ENCODE measurements around the gene ACSBG1.

Gene ACSBG1

GRCh38 chr15:78234515-78235040 is at the start of gene ACSBG1:
TSS of gene ACSBG1 (minus strand) at chr15:78234565. CDS start at chr15:78234501, 64 bp downstream.
- DNase-seq, result no peak

GRCh38 chr15:78282324-78282723 is 48.0 kb upstream of the ACSBG1 start:
- DNase-seq, result no peak

- DNase-seq, result no peak
These were observed 46.1 kb upstream of the ACSBG1 start for GRCh38 chr15:78280319-78281072.

GRCh38 chr15:78276064-78276943 is 41.9 kb upstream of the ACSBG1 start:
- no peak for DNase-seq

- no peak for DNase-seq
These were observed 40.6 kb upstream of the ACSBG1 start for GRCh38 chr15:78274994-78275393.

- DNase-seq, result no peak
These were observed 38.4 kb upstream of the ACSBG1 start for GRCh38 chr15:78272776-78273175.

- DNase-seq, result no peak
These were observed 38.0 kb upstream of the ACSBG1 start for GRCh38 chr15:78272316-78272715.

- no peak for DNase-seq
These were observed 32.4 kb upstream of the ACSBG1 start for GRCh38 chr15:78266806-78267205.

- DNase-seq, result no peak
These were observed 31.9 kb upstream of the ACSBG1 start for GRCh38 chr15:78266229-78266628.

GRCh38 chr15:78265752-78266224 is 31.4 kb upstream of the ACSBG1 start:
- no peak for DNase-seq

- DNase-seq, result no peak
These were observed 30.7 kb upstream of the ACSBG1 start for GRCh38 chr15:78265137-78265460.

GRCh38 chr15:78264304-78265136 is 30.2 kb upstream of the ACSBG1 start, which contains the start of gene DNAJA4:
TSS of gene DNAJA4 (plus strand) at chr15:78264562. CDS start at chr15:78264764, 202 bp downstream.
- no peak for DNase-seq

GRCh38 chr15:78263907-78264303 is 29.5 kb upstream of the ACSBG1 start:
- DNase-seq, result no peak

- no peak for DNase-seq
These were observed 29.0 kb upstream of the ACSBG1 start for GRCh38 chr15:78263351-78263781.

GRCh38 chr15:78261062-78261461 is 26.7 kb upstream of the ACSBG1 start:
- DNase-seq, result no peak

GRCh38 chr15:78260489-78260888 is 26.1 kb upstream of the ACSBG1 start:
- DNase-seq, result no peak

GRCh38 chr15:78259232-78259631 is 24.9 kb upstream of the ACSBG1 start:
- no peak for DNase-seq

GRCh38 chr15:78257681-78258080 is 23.3 kb upstream of the ACSBG1 start:
- no peak for DNase-seq

- no peak for DNase-seq
These were observed 21.7 kb upstream of the ACSBG1 start for GRCh38 chr15:78256044-78256437.

GRCh38 chr15:78255421-78256043 is 21.2 kb upstream of the ACSBG1 start:
- no peak for DNase-seq

GRCh38 chr15:78251136-78251535 is 16.8 kb upstream of the ACSBG1 start:
- DNase-seq, result no peak

GRCh38 chr15:78249131-78249530 is 14.8 kb upstream of the ACSBG1 start:
- no peak for DNase-seq

All from amniotic stem cell (primary cell).